Endothelial cell (in vitro differentiated cells): ENCODE data around the gene BANP. TPM values are rescaled to one million over a fixed set of nuclear protein-coding genes. Genes with fewer than 3 reads are reported as not detected.
"Not testable (repeated sequence)": the region's sequence is repeated elsewhere in the genome, so short reads cannot be mapped to it uniquely, and the experiment has no call there.

ENCODE experiments used
- DNase-seq: peaks from one replicate; pipeline ENCODE4 v3.0.0; 2021; ENCODE audit warnings: low spot score
- H3K27ac Mint-ChIP-seq: one replicate; pipeline ENCODE4 v1.8.0; 2021; ENCODE audit warnings: mixed read lengths, inconsistent platforms; ENCODE audit not compliant: unreplicated experiment
- H3K27me3 Mint-ChIP-seq: one replicate; pipeline ENCODE4 v1.8.0; 2021; ENCODE audit warnings: mild to moderate bottlenecking, moderate library complexity, mixed read lengths, inconsistent platforms; ENCODE audit not compliant: unreplicated experiment
- H3K36me3 Mint-ChIP-seq: one replicate; pipeline ENCODE4 v1.8.0; 2021; ENCODE audit warnings: mild to moderate bottlenecking, low read depth, mixed read lengths, inconsistent platforms; ENCODE audit not compliant: unreplicated experiment
- H3K4me1 Mint-ChIP-seq: one replicate; pipeline ENCODE4 v1.8.0; 2021; ENCODE audit warnings: mild to moderate bottlenecking, mixed read lengths, inconsistent platforms; ENCODE audit not compliant: unreplicated experiment
- H3K4me3 Mint-ChIP-seq: one replicate; pipeline ENCODE4 v1.8.0; 2021; ENCODE audit warnings: mild to moderate bottlenecking, mixed read lengths, inconsistent platforms; ENCODE audit not compliant: unreplicated experiment
- H3K9me3 Mint-ChIP-seq: one replicate; pipeline ENCODE4 v1.8.0; 2021; ENCODE audit warnings: mixed read lengths, inconsistent platforms; ENCODE audit not compliant: unreplicated experiment
- CTCF ChIP-seq: fragments of 200-600 bp; sonication (generic); IDR thresholded peaks from one replicate; pipeline ENCODE4 v1.5.0; 2021; ENCODE audit warnings: antibody characterized with exemption; ENCODE audit not compliant: unreplicated experiment
- total RNA-seq: library from RNA; stranded (reverse); fragmentation: NEBNext Ultra II Directional; extraction: Animal tissue kit (Norgen Biotek cat#: 25700); gene quantifications from one replicate; pipeline ENCODE4 v1.2.1, GENCODE V29; 2021; ENCODE audit not compliant: unreplicated experiment

BANP gene
- total RNA-seq, 1 donor from 2014 or later, result 33.3 TPM

DNA sequence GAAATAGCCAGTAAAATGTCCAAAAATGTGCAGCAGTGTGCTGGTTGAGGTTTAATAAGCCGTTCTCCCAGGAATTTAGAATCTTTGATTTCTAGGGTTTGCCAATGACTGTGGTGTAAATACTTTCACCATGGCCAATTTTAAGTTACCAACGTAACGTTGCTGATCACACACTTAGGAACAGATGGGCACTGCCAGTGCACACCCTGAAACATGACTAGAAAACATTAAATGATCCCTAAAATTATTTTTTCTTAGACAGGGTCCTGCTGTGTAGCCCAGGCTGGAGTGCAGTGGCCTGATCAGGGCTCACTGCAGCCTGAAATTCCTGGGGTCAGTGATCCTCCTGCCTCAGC is 18.1 kb upstream of the BANP start:
- no peak for DNase-seq
- Mint-ChIP-seq H3K4me3 (no peak overlapping the region), H3K27ac (no peak overlapping the region), H3K4me1 (no peaks in the 10 kb centered on the region), H3K9me3 (no peaks in the 10 kb centered on the region), H3K36me3 (no peaks in the 10 kb centered on the region), H3K27me3 (no peaks in the 10 kb centered on the region)
- TF ChIP-seq CTCF, result no peak

DNA sequence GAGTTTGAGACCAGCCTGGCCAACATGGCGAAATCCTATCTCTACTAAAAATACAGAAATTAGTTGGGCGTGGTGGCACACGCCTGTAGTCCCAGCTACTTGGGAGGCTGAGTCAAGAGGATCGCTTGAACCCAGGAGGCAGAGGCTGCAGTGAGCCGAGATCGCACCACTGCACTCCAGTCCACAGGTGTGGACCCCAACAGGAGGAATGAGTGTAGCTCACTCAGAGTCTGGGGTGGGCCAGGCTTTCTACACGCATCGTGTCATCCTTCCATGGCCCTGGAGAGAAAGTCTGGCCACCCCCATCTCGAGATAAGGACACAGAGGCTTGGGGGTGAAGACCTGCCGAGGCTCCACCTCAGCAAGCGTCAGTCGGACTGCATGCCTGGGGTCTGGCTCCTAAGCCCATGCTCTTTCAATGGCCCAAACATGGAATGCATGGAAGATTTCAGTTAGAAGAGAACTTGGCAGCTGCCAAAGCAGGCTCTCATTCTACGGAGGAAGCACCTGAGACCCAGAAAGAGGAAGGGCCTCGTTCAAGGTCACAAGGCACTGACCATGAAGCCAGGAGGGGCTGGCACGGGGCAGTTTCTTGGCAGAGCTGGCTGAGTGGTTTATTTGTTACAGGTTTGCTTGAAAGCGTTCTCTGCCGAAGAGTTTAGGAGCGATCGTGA is 16.3 kb upstream of the BANP start:
- H3K4me3 Mint-ChIP-seq, H3K27me3 Mint-ChIP-seq, DNase-seq, H3K36me3 Mint-ChIP-seq, H3K9me3 Mint-ChIP-seq, H3K27ac Mint-ChIP-seq, H3K4me1 Mint-ChIP-seq: not testable (repeated sequence)

DNA sequence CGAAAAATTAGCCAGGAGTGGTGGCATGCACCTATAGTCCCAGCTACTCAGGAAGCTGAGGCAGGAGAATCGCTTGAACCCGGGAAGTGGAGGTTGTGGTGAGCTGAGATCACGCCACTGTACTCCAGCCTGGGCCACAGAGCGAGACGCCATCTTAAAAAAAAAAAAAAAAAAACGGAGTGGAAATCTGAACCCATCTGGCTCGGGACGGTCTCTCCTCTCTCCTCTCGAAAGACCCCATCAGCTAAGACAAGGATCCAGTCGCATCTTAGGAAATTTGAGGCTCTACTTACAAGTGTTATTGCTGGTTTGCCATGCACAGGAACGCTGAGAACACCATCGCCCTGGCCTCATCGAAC is 15.2 kb upstream of the BANP start:
- H3K4me3 Mint-ChIP-seq, H3K9me3 Mint-ChIP-seq, DNase-seq, H3K36me3 Mint-ChIP-seq, H3K27ac Mint-ChIP-seq, H3K4me1 Mint-ChIP-seq, H3K27me3 Mint-ChIP-seq: not testable (repeated sequence)

DNA sequence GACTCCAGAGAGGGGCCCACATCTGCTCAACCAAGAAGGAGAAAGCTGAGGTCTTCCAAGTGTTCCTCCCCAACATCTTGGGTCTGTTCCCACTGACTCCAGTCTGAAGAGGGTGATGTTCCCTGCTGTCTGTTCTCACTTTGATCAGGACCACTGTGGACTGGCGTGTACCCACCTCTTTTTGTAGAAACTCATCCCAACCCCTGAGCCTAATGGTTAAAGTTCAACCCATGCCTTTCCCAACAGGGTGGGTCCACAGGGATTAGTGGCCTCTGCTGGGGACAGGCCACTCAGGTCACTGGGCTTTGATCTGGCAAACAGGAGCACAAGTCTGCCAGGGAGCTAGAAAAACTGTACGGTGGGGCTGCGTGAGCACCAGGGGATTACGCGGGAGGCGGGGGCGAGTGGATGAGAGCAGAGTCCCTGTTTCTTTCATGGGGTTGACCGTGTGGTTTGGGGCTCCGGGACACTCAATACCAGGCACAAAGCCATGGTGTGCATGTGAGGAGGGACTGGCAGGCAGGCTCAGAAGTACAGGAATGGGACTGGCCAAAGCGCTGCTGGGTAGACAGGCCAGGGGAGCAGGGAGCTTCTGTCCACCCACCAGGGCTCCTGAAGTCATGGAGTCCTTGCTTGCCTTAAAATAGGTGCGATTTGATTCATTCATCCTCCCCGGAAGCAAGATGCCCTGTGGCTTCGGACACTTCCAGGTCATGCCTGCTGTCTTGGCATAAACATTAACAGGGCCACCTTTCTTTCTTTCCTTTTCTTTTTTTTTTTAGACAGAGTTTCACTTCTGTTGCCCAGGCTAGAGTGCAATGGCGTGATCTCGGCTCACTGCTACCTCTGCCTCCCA is 14.6 kb upstream of the BANP start, which contains the start of gene CA5A:
TSS of gene CA5A (minus strand) at position 155 of the 856 bp plus-strand sequence. CDS start at position 76, 79 bp downstream.
- H3K9me3 Mint-ChIP-seq, result no peaks in the 10 kb centered on the region
- no peaks in the 10 kb centered on the region for H3K36me3 Mint-ChIP-seq
- H3K4me3 Mint-ChIP-seq, result no peak within 1 kb of the TSS
- no peak within 1 kb of the TSS for H3K27ac Mint-ChIP-seq
- DNase-seq, result no peak
- no peaks in the 10 kb centered on the region for H3K4me1 Mint-ChIP-seq
- TF ChIP-seq CTCF, result no peak
- H3K27me3 Mint-ChIP-seq, result peaks cover 3% of the 10 kb centered on the region

- H3K36me3 Mint-ChIP-seq, H3K4me1 Mint-ChIP-seq, H3K4me3 Mint-ChIP-seq, DNase-seq, H3K27ac Mint-ChIP-seq, H3K9me3 Mint-ChIP-seq, H3K27me3 Mint-ChIP-seq: not testable (repeated sequence)
Observed at GRCh38 chr16:87937231-87937542, 14.0 kb upstream of the BANP start.

GRCh38 chr16:87938412-87938949 is 12.8 kb upstream of the BANP start:
- Mint-ChIP-seq H3K36me3 (no peaks in the 10 kb centered on the region), H3K4me1 (no peaks in the 10 kb centered on the region), H3K9me3 (no peaks in the 10 kb centered on the region), H3K27ac (no peak overlapping the region), H3K27me3 (peaks cover 3% of the 10 kb centered on the region), H3K4me3 (no peak overlapping the region)
- no peak for TF ChIP-seq CTCF
- DNase-seq, result no peak
